Stimulated activated CD4-positive, alpha-beta T cell treated with anti-CD3 and anti-CD28 coated beads, Interleukin-12 subunit alpha, Interleukin-12 subunit beta, amount 100 ng/mL, for 48 hours (primary cell): Measurements from ENCODE around the gene DYNLT2B.
"Not testable (repeated sequence)": the region's sequence is repeated elsewhere in the genome, so short reads cannot be mapped to it uniquely, and the experiment has no call there.

ENCODE experiments used
- DNase-seq, 3 donors: peaks; one replicate each; pipeline ENCODE4 v3.0.0-alpha.2; 2020; ENCODE audit warnings: low read depth in 2 of 3, low spot score in 1 of 3

The DYNLT2B gene

DNA sequence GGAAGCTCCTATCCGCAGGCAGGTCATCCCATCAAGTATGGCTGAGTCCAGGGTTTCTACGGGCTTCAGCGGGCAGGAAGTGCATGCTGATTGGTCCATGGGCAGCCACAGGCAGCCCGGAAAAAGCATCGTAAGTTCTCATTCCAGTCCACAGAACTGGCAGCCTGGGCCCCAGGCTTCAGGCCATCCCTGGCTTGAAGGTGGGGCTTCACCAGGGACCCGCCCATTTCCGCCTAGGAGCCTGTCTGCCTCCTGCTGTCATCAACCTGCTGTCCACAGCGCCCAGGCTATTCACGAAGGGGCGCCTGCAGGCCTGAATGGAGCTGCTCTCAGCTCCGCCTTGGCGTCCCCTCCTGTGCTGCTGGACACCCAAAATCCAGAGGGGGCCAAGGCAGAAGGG is 44.4 kb downstream of the DYNLT2B start:
- no peak for DNase-seq

DNA sequence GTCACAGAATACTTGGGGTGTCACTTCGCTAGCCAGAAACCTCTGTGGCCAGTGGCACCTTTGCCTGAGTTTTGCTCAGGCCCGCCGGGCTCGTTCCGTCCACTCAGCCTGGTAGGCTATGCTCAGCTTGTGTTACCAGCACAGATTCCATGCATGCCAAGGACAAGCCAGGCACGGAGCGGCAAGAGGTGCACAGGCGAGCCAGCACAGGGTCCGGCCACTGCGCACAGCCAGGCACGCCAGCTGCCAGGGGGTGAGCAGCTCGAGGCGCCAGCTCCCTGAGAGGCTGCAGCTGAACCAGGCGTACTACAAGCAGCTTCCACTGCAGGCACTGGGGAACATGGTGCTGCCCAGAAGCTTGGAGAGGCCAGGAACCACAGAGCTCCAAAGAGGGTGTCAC is 45.2 kb downstream of the DYNLT2B start:
- no peak for DNase-seq

DNA sequence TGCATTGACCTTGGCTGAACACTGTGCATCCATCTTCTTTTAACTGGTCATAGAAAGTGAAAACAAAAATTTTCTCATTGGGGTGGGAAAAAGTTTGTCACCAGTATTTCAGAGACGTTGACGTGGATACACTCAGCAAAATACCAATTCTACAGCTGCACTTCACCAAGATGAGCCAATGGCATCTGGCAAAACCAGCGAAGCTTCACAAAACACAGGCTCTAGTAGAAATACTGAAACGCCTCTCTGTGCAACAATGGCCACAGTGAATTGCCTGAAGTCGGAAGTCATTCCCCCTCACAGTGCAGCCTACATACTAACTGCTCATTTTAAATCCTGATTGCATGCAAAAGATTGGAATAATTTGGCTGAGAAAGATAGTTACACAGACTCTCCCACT is 47.5 kb downstream of the DYNLT2B start:
- DNase-seq = no peak

DNA sequence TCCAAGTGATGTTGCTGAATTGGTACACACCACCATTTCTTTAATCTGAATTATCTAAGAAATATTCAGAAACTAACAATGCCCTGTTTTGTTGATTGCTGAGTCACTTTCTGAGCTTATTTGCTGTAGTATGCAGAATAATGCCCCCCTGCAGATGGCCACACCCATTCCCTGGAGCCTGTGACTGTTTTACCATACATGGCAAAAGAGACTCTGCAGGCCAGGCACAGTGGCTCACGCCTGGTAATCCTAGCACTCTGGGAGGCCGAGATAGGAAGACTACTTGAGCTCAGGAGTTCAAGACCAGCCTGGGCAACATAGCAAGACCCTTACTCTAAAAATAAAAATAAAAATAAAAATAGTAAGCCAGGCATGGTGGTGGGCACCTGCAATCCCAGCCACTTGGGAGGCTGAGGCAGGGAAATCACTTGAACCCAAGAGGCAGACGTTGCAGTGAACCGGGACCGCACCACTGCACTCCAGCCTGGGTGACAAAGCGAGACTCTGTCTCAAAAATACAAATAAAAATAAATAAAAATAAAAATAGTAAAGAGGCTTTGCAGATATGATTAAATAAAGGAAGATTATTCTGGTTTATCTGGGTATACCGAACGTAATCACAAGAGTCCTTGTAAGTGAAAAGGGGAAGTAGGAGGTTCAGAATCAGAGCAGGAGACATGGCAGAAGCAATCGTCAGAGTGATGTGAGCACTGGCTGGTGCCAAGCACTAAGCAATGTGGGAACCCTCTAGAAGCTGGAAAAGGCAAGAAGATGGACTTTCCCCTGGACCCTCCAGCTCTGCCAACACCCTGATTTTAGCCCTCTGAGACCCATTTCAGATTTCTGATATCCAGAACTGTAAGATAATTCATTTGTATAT is 49.5 kb downstream of the DYNLT2B start:
- DNase-seq = no peak

DNA sequence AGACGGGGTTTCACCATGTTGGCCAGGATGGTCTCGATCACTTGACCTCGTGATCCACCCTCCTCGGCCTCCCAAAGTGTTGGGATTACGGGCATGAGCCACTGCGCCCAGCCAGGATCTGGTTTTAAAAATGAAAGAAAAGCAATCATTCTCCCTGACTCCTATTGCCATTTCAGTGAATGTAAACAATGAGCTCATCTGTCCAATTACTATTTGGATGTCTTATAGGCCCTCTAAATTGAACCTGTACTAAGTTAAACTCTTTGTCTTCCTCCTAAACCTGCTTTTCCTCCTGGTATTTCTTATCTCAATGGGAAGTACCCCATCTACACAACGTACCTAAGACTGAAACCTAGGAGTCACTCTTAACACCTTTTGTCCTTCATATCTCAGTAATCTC is 54.2 kb downstream of the DYNLT2B start:
- DNase-seq = no peak

DNA sequence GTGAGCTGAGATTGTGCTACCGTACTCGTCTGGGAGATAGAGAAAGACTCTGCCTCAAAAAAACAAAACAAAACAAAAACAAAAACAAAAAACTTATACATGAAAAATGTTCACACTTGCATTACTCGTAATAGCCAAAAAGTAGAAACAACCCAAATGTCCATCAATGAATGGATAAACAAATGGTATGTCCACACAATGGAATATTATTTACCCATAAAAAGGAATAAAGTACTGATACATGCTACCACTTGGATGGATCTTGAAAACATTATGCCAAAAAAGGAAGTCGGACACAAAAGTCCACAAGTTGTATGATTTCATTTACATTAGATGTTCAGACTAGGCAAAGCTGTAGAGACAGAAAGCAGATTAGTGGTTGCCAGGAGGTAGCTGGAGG is 57.3 kb downstream of the DYNLT2B start:
- no peak for DNase-seq

DNA sequence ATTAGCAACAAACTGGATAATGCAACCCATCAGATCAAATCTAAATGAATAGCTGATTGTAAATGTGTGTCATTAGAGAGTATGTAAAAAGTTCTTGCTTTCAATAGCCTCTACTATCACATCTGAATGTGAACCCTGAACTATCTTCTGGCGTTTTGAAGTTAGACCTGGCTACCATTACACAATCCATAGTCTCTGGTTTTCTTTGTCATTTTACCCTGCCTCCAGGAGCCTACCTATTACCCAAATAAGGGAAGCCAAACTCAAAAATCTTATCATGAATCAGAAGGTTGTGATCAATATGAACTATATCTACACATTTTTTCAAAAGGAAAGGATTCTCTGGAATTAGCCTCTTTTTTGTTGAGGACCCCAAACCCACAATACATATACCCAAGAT is 62.3 kb downstream of the DYNLT2B start:
- no peak for DNase-seq

DNA sequence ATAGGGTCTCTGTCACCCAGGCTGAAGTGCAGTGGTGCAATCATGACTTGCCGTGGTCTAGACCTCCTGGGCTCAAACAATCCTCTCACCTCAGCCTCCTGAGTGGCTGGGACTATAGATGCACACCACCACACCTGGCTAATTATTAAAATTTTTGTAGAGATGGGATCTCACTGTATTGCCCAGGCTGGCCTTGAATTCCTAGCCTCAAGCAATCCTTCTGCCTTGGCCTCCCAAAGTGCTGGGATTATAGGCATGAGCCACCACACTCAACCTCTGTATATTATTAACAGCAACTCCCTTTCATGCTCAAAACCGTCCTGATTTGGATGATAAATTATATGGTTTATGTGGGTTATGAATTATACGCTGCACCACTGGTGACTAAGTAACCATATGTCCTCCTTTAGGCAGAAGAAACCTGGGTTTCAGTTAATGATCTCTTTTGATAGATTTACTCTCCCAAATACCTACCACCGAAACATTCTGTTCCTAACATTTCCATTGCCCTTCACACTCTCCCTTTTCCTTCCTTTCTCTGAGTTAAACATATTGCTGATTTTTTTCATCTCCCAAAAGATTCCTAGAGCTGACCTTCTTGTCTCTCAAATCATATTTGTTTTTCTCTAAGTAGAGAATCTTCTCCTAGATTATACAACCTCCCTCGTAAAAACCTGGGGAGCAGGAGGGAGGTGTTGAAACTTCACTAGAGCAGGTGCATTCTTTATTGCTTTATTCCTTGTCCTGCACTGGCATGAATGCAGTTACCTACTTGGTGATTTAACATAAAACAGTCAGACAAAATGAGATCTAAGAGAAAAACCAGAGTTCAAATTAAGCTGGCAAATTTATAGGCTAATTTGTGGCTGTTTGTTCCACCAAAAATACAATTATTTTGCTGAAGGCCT is 63.4 kb downstream of the DYNLT2B start:
- DNase-seq = no peak

DNA sequence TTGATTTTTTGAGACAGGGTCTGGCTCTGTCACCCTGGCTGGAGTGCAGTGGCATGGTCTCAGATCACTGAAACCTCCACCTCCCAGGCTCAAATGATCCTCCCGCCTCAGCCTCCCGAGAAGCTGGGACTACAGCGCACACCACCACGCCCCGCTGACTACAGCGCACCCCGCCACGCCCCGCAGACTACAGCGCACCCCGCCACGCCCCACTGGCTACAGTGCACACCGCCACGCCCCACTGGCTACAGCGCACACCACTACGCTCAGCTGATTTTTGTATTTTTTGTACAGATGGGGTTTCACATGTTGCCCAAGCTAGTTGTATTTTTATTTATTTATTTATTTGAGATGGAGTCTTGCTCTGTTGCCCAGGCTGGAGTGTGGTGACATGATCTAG is 66.1 kb downstream of the DYNLT2B start:
- no peak for DNase-seq

DNA sequence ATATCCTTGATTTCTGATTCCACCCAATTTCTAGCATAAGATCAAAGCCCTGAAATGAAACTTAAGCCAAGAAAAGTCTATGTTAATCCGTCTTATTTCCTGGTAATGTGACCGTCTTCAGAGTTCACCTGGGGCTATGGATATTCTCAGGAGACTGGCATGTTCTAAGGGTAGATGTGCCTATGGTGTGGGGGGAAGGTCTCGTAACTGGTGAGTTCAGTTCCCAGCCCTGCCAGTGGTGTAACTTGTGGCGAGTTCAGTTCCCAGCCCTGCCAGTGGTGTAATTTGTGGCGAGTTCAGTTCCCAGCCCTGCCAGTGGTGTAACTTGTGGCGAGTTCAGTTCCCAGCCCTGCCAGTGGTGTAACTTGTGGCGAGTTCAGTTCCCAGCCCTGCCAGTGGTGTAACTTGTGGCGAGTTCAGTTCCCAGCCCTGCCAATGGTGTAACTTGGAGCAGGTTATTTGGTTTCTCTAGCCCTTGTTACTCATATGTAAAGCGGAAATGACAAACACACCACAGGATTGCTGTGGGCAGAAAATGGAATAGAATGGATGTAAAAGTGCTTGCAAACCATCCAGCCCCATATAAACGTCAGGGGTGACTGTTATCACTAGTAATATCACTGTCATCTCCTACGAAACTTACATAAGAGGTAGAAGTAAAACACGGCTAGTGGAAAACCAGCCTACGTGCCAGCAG is 71.3 kb downstream of the DYNLT2B start:
- DNase-seq = peak in 1 of 3 donors; percentile 19

DNA sequence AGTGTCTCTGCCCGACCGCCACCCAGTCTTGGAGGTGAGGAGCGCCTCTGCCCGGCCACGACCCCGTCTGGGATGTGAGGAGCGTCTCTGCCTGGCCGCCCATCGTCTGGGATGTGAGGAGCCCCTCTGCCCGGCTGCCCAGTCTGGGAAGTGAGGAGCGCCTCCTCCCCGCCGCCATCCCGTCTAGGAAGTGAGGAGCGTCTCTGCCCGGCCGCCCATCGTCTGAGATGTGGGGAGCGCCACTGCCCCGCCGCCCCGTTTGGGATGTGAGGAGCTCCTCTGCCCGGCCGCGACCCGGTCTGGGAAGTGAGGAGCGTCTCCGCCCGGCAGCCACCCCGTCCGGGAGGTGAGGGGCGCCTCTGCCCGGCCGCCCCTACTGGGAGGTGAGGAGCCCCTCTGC is 73.9 kb downstream of the DYNLT2B start:
- not testable (repeated sequence) for DNase-seq

DNA sequence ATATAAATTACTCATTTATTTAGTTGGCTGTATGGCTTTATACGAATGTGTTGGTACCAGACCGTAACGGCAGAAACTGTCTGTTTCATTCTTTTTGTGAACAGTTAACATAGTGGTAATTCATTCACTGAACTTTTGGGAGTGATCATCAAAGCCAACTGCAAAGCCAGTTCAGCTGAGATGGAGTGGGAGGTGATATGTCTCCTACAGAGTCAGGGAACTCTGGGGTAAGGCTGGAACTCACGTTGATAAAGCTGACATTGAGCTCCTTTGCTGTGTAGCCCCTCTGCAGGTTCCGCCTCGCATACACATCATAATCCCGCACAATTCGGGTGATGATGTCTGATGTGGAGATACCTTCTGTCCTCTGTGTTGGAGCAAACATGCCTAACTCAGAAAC is 76.3 kb downstream of the DYNLT2B start:
- no peak for DNase-seq
